SU-DHL-6 (cell line): ENCODE results near the gene PLCL1.
"Not testable (repeated sequence)": the region's sequence is repeated elsewhere in the genome, so short reads cannot be mapped to it uniquely, and the experiment has no call there.

ENCODE experiments used
- EZH2phosphoT487 ChIP-seq: fragments of 200-600 bp; sonication (generic), shearing (Covaris generic); conservative IDR thresholded peaks from 2 replicates; pipeline ENCODE4 v1.6.1; 2018; ENCODE audit warnings: mild to moderate bottlenecking, antibody characterized with exemption, low read length, moderate library complexity, mixed read lengths
- TF ChIP-seq, protein P1 (sequence below): fragments of 200-600 bp; sonication (generic); IDR thresholded peaks from one replicate; pipeline ENCODE4 v1.5.1; 2017; ENCODE audit warnings: antibody characterized with exemption, mild to moderate bottlenecking, low read length, moderate library complexity; ENCODE audit not compliant: insufficient read depth, poor library complexity, severe bottlenecking

GRCh38 chr2:197834771-197835170 is 30.4 kb downstream of the PLCL1 start:
- TF ChIP-seq, protein P1, sequence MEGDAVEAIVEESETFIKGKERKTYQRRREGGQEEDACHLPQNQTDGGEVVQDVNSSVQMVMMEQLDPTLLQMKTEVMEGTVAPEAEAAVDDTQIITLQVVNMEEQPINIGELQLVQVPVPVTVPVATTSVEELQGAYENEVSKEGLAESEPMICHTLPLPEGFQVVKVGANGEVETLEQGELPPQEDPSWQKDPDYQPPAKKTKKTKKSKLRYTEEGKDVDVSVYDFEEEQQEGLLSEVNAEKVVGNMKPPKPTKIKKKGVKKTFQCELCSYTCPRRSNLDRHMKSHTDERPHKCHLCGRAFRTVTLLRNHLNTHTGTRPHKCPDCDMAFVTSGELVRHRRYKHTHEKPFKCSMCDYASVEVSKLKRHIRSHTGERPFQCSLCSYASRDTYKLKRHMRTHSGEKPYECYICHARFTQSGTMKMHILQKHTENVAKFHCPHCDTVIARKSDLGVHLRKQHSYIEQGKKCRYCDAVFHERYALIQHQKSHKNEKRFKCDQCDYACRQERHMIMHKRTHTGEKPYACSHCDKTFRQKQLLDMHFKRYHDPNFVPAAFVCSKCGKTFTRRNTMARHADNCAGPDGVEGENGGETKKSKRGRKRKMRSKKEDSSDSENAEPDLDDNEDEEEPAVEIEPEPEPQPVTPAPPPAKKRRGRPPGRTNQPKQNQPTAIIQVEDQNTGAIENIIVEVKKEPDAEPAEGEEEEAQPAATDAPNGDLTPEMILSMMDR = not testable (repeated sequence)
- not testable (repeated sequence) for TF ChIP-seq EZH2phosphoT487
